NOMO-1 treated with DMSO at 0.1 percent for 48 hours (cell line): ENCODE results near the gene CLSTN2.
"Not testable (repeated sequence)": the region's sequence is repeated elsewhere in the genome, so short reads cannot be mapped to it uniquely, and the experiment has no call there.

Experiments used
- DNase-seq: peaks from one replicate; lab custom pipeline; 2025; ENCODE audit not compliant: unreplicated experiment; lab: John Stamatoyannopoulos, UW

CLSTN2 gene

DNA sequence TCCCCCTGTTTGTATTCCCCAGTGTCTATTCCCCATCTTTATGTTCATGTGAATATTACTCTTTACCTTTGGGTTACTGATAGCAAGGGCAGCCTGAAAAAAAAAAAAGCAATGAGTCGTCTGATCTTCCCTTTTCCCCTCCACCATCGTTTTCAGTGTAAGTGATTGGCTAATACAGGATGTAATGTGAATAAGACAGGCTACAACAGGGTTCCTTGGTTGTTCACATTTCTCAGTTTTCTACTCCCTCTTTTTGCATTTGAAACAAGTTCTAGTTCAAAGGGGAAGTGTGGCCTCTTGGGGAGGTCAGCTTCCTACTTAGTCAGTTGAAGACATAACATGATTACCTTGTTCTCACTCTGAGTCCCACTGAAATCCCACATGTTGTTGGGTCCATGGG is 464.9 kb downstream of the CLSTN2 start:
- DNase-seq: peak; percentile 96

DNA sequence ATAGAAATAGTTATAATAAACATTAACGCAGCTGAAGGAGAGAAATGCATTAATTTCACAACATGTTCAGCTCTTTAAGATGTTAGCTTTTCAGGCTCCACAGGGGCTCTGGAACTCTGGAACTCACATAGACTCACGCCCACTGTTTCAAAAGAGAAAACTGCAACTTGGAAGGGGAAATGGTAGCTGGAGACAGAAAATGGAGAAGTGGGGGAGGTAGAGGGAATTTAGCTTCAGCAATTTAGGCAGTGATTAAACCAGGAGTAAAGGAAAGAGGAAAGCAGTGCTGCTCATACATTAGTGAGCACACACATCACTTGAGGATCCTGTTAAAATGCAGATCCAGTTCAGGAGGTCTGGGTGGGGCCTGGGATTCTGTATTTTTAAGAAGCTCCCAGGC is 468.1 kb downstream of the CLSTN2 start:
- DNase-seq: peak; percentile 41

GRCh38 chr3:140403608-140404007 is 468.6 kb downstream of the CLSTN2 start:
- no peak for DNase-seq

DNA sequence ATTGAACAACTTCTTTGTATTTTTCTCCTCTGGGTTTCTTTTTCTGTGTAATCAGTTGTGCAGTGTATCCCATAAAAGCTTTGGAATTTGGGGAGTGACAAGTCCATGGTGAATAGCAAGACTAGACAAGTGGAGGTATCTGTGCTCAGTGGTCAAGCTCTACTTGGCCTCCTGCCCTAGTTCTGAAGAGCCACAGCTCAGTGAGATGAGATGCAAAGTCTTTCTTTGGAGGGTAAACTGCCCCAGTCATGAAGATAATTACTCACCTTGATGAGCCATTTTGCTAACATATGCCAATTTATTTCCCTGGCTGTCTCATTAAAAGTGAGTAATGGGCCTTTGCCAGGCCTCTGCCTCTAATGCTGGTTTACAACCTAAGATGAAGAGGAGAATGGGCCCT is 471.7 kb downstream of the CLSTN2 start:
- no peak for DNase-seq

- DNase-seq: no peak
These were observed 473.3 kb downstream of the CLSTN2 start for GRCh38 chr3:140408252-140408651.

GRCh38 chr3:140416666-140417065 is 481.7 kb downstream of the CLSTN2 start:
- no peak for DNase-seq

DNA sequence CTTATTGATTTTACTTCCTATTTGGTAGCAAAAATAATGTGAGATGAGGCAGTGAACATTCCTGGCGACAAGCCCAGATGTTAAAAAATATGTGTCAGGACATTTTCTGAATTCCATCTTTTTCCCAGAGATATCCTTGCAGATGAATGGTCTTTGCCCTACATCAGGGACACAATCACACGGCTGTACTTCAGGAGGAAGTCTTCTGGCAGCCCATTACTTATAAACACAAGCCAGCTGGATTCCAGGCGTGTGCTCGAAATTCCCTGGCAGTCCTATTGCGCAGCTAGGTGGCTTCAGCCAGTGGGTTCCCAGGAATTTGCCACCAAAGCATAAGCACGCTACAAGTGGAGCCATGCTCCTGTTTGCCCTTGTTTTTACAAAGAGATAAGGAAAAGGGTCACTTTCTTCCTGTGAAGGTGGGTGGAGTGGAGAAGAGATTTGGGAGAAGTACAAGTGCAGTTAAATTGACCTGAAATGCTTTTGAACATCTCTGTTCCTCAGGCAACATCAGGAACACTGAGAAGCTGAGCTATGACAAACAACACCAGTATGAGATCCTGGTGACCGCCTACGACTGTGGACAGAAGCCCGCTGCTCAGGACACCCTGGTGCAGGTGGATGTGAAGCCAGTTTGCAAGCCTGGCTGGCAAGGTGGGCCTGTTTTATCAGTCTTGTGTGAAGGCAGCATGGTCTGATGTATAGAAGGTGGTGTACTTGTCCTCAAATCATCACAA is 485.8 kb downstream of the CLSTN2 start:
- DNase-seq: no peak

DNA sequence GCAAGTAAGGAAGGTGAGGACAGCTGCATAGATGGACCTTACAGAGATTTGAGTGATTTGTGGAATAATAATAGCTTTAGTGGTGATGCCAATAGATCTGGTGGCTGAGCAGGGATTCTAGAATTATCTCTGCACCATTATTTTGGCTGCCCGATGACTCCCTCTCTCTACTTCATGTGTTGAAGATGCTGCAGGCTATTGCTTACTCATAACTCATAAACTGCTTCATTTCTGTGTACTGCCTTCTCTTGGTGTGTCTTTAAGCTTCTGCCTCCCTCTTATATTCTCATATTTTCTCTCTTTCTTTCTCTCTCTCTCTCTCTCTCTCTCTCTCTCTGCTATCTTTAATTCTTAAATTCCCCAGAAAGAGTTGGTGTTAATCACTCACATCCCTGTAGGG is 486.9 kb downstream of the CLSTN2 start:
- no peak for DNase-seq

DNA sequence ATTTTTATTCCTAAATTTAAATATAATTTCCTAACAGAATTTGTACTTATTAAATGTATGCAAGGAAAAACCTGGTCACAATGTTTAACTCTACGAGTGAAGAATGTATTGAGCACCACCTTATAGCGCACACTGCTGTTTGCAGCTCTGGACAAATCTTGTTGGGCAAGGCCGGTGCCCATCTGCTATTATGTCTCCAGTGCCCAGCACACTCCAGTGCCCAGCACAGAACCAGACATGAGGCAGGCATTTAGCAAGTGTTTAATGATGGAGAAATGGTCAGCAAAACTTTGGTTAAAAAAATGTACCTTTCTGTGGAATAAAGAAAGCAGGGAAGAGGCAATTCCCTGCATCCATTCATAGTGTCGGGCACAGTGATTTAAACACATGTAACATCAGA is 488.2 kb downstream of the CLSTN2 start:
- no peak for DNase-seq

- not testable (repeated sequence) for DNase-seq
These were observed 488.6 kb downstream of the CLSTN2 start for GRCh38 chr3:140423574-140423973.

- DNase-seq: no peak
These were observed 489.2 kb downstream of the CLSTN2 start for GRCh38 chr3:140424211-140424610.

DNA sequence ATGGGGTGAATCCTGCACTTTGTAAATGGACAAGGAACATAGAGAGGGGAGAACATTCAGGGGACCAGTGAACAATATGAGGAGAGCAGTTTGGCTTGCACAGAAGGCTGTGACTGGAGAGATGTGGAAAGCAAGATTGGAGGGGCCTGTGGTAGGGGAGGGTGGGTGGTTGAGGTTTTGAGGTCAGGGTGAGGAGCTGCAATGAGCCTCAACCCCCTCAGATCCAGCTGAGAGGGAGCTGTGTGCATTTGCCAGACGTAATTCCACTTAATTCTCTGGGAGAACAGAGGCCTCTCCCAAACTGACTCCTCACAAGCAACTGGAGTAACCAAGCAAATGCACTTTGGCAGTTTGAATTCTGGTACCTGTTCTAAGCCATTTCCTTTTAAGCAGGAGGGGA is 489.7 kb downstream of the CLSTN2 start:
- DNase-seq: no peak

GRCh38 chr3:140427786-140428185 is 492.8 kb downstream of the CLSTN2 start:
- no peak for DNase-seq

GRCh38 chr3:140428380-140428779 is 493.4 kb downstream of the CLSTN2 start:
- DNase-seq: no peak

DNA sequence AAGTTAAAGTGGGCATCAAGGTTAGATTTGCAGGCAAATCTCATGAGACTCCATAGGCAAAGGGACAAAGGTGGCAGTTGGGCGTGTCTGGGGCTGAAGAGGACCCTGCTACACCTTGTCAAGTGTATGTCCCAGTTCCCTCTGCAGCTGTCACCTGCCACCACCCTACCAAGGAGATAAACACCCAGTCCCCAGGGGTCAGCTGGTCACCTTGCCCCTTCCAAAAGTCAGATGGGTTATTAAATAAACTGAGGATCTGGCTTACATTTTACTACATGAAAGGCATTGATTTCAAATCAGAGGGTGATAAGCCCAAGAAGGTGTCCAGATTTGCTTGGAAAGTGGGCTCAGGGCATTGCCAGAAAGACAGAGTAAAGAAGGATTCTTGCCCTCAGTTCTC is 494.8 kb downstream of the CLSTN2 start:
- DNase-seq: no peak

GRCh38 chr3:140430494-140430893 is 495.5 kb downstream of the CLSTN2 start:
- DNase-seq: no peak

DNA sequence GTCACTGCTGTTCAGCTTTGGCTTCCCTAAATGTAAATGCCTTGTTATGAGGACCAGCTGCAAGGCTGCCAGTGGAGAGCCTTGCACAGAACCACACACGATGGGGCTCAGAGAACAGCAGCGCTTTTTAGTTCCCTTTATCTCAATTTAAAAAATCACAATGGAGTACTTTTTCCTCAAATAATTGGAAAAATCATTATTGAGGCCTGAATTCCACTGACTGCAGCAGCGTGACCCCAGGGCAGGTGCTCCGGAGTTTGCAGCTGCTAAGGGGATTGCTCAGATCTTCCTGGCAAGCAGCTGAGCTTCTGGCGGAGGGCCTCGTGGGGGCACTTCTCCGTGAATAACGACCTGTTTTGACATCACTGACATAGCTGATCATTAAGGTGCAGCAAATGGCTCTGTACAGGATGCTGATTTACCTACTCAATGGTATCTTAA is 497.3 kb downstream of the CLSTN2 start:
- DNase-seq: no peak

- DNase-seq: no peak
These were observed 498.4 kb downstream of the CLSTN2 start for GRCh38 chr3:140433431-140433830.

DNA sequence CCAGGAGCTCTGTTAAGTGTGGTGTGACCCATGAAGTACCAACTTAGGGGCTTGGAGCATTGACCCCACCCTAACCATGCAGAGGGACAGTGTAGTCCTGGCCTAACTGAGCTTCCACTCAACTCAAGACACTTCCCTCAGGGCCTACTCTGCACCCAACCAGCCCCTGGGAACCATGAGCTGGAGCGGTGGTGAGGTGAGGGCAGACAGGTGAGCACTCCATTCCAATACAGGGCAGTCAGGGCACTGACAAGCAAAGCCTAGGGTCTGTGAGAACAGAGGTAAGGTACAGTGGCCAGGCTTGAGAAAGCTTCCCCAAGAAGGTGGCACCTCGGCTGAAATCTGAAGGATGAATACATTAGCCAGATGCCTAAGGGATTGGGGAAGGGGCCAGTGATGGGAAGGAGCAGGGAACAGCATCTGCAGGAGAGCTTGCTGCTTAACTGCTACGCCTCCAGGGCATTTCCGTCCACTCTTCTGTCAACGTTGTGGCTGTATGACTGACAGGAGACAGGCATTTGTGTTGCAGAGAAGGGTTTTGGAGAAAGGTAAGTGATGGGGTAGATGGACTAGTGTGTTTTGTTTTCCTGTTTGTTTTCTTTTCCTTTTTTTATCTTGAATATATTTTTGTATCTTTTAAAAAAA is 499.4 kb downstream of the CLSTN2 start:
- DNase-seq: no peak

- DNase-seq: no peak
These were observed 501.4 kb downstream of the CLSTN2 start for GRCh38 chr3:140436421-140436820.

DNA sequence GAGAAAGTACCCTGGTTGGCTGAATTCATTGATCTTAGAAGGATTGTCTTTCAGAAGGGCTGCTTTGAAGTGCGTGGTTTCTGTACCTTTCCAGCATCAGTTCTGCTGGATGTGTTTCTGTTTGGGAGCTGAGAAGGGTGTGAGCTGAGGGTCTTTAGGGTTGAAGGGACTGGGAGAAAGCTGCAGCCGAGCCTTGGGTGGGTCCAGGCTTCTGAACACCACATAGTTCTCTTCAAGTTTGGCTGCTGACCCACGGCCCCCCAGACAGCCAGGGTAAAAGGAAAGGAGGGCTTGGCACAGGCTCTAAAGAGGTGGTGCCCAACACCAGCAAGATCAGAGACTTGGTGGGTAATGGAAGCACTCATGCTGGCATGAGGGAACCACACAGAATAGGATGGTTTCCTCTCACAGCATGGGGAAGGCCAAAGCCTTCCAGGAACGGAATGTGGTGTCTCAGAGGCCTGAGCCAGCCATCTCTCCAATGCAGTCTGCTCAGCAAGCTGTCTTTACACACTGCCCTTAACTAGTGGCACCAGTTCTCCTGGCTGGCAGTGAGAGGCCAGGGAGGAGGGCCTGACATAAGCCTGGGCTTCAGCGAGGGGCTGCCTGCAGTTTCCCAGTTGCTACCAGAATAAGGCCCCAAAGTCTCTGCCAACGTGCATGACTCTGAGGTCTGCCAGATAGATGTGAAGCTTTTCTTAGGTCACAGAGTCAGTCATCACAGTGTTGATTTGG is 503.9 kb downstream of the CLSTN2 start:
- no peak for DNase-seq

DNA sequence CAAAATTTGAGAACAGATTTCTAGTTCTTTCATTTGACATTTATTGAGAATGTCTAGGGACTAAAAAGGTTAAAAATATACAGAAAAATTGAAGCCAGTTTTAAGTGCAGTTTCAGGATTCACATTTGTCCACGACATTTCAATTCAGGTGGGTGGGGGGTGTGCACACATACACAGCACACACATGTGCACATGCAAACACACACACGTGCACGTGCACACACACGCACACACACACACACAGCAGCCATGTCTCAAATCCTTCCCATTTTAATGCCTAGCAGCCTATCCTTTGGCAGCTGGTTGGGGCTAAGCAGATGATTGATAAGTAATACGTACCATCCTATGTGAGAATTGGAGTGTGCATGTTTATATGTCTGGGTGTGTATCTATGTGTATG is 504.5 kb downstream of the CLSTN2 start:
- no peak for DNase-seq
